LNCAP (cell line): ENCODE measurements around the gene PROM2.

Source experiments
- CTCF ChIP-seq: fragments of 450-650 bp; IDR thresholded peaks from 2 replicates; pipeline ENCODE4 v1.5.1; 2017; ENCODE audit warnings: mild to moderate bottlenecking

PROM2 gene, protein sequence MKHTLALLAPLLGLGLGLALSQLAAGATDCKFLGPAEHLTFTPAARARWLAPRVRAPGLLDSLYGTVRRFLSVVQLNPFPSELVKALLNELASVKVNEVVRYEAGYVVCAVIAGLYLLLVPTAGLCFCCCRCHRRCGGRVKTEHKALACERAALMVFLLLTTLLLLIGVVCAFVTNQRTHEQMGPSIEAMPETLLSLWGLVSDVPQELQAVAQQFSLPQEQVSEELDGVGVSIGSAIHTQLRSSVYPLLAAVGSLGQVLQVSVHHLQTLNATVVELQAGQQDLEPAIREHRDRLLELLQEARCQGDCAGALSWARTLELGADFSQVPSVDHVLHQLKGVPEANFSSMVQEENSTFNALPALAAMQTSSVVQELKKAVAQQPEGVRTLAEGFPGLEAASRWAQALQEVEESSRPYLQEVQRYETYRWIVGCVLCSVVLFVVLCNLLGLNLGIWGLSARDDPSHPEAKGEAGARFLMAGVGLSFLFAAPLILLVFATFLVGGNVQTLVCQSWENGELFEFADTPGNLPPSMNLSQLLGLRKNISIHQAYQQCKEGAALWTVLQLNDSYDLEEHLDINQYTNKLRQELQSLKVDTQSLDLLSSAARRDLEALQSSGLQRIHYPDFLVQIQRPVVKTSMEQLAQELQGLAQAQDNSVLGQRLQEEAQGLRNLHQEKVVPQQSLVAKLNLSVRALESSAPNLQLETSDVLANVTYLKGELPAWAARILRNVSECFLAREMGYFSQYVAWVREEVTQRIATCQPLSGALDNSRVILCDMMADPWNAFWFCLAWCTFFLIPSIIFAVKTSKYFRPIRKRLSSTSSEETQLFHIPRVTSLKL

DNA sequence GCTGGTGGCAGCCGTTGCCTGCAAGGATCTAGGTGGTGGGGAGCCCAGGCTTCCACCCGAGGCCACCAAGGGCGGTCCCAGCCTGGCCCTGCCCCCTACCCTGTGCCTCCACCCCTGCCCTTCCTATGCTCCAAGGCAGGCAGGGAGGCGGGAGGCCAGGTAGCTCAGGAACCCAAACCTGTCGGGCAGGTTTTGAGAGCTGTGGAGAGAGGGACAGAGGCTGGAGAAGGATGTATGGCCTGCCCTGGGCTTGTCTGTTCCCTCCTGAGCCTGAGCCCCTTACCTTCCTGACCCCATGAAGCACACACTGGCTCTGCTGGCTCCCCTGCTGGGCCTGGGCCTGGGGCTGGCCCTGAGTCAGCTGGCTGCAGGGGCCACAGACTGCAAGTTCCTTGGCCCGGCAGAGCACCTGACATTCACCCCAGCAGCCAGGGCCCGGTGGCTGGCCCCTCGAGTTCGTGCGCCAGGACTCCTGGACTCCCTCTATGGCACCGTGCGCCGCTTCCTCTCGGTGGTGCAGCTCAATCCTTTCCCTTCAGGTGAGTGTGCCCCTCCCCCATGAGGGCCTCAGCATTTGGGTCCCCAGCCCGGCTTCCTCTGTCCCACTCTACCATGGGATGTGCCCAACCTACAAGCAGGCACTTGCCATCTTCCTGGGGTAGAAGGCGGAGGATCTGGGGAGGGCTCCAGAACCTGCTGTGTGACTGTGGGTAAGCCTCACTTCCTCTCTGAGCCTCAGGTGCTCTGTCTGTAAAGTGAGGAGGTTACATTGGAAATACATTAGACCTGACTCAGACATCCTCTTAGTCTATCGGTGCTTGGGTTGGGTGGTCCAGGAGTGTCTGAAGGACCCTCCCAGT lies at the start of gene PROM2:
PROM2 (plus strand) TSS at position 159 of the 860 bp plus-strand sequence; CDS start at position 296, 137 bp downstream.
- no peak for TF ChIP-seq CTCF

DNA sequence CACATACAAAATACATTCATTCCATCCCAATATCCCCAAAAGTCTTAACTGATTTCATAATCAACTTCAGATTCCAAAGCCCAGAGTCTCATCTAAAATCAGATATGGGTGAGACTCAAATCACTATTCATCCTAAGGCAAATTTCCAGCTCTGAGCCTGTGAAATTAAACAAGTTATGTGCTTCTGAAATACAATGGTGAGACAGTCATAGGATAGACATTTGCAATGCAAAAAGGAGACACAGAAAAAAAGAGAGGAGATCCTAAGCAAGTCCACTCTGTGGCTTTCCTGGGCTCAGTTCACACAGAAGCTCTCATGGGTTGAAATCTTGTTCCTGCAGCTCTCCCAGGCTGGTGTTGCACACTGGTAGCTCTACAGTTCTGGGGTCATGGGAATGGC lies 48.6 kb upstream of the PROM2 start:
- no peak for TF ChIP-seq CTCF

GRCh38 chr2:95231723-95232122 lies 42.5 kb upstream of the PROM2 start:
- TF ChIP-seq CTCF: peak; percentile 82

- TF ChIP-seq CTCF: no peak
Measured at GRCh38 chr2:95232232-95232631, 42.0 kb upstream of the PROM2 start.

GRCh38 chr2:95234286-95234785 lies 39.9 kb upstream of the PROM2 start:
- no peak for TF ChIP-seq CTCF

DNA sequence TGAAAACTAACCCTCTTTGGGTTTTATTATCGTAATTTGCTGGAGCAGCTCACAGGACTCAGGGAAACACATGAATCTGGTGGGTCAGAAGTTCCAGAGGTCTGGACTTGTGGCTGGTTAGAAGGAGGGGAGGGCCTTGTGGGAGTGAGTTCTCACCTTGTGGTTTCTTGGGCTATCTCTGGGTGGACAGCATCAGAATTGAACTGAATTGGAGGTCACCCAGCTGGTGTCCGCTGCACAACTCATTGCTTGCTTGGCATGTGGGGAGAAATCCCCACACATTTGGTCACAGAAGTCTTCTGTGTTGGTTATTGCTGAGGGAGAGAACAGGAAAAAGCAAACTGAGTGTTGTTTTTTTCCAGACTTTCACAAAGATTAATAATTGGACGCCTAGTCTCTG lies 39.4 kb upstream of the PROM2 start:
- no peak for TF ChIP-seq CTCF

GRCh38 chr2:95238131-95238530 lies 36.1 kb upstream of the PROM2 start:
- no peak for TF ChIP-seq CTCF
